ENCODE results near the gene PTPRE.
A peak's percentile ranks its signal among the peaks of the same experiment; 100 is the strongest.
"Not testable (repeated sequence)": the region's sequence is repeated elsewhere in the genome, so short reads cannot be mapped to it uniquely, and the experiment has no call there.

The PTPRE gene

DNA sequence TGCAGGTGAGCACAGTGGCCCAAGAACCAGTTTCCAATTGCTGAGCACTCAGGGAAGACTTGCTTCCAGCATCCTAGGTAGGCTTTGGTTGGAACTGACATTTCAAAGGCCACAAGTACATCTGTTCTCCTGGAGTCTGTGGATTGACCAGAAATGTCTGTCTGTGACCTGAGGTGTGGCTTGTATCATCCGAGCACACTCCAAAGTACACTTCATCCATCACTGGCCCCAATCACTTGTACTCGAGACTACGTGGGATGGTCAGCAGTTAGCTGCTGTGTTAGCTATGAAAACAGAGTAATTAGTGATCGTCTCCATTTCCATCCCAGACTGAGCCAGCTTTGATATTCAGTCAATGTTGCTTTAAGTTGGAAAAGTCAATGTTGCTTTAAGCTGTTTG, 174.3 kb downstream of the PTPRE start:
- no peak for DNase-seq

DNA sequence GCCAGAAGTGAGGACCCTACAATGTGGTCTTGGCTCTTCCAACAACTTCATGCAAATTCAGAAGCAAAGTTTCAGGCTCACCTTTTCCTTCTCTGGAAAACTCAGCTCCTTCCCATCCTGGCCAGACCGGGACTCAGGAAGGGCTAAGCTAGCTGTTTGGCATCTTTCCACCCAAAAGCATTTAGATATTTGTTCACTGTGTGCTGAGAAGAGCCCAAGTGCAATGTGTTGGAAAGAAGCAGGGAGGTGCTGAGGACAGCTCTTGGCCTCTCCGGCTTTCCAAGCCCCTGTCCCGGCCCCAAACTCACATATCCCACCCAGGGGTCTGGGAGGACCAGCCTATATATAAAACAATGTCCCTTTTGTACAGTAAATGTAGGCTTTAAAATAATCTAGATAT, 174.8 kb downstream of the PTPRE start:
- no peak for DNase-seq

DNA sequence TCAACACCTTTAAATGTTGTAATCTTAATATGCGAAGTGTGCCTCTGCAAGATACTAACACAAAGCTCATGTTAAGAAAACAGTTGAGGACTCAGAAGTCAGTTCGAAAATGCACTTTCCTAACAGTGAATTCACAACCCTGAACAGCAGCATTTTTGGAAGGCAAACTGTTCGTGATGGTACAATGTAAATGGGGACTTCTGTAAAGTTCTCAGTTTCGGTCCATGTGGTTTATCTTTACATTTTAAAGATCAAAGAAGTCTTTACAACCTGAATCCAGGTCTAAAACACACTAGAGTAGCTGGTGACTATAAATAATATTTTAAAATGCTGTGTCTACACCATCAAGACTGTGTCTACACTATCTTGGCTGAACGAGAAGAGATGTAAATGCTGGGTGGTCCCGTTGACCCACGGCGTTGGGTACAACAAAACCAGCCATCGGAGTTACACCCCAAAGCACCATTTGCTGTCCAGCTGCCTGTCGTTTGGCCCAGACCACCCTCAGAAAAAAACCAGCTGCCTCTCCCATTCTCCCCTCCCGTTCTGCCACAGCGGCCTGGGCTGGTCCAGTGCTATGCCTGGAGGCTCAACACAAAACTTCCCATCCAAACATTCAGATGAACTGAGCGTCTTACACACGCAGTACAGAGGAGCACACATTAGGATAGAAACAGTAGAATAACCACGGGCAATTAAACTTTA, 176.4 kb downstream of the PTPRE start:
- no peak for DNase-seq

DNA sequence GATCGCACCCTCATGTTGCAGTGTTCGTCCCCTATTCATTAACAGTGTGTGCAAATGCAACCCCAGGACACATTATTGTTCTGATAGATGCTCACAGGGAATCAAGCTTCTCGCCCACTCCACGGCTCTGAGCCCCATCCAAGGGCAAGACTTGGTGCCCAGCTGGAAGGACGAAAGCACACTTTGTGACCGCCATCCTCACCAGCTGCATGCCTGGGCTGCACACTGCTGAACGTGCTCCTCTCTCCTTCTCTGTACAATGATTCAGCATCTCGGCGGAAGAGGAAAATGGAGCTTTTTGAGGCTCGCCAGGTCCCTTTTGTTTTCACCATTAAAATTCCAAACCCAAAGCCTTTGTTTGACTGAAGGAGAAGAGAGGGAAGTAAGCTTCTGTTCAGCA, 177.5 kb downstream of the PTPRE start:
- DNase-seq: no peak

DNA sequence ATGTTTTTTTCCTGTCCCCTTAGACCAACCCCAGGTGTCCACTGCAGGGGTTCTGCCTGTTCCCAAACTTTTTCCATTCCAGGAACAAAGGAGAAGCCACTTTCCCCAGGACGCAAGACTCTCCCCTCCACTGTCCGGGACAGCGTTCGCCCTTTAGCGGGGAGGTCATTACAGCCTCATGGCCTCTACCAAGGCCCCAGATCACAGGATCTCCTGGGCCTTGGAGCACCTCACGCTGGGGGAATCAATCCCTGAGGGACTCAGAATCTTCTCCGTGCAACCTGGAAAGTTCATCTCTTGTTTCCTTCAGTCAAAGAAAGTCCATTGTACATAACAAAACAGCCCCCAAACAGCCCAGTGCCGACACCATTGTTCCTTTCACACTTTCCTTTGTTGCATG, 178.1 kb downstream of the PTPRE start:
- no peak for DNase-seq

DNA sequence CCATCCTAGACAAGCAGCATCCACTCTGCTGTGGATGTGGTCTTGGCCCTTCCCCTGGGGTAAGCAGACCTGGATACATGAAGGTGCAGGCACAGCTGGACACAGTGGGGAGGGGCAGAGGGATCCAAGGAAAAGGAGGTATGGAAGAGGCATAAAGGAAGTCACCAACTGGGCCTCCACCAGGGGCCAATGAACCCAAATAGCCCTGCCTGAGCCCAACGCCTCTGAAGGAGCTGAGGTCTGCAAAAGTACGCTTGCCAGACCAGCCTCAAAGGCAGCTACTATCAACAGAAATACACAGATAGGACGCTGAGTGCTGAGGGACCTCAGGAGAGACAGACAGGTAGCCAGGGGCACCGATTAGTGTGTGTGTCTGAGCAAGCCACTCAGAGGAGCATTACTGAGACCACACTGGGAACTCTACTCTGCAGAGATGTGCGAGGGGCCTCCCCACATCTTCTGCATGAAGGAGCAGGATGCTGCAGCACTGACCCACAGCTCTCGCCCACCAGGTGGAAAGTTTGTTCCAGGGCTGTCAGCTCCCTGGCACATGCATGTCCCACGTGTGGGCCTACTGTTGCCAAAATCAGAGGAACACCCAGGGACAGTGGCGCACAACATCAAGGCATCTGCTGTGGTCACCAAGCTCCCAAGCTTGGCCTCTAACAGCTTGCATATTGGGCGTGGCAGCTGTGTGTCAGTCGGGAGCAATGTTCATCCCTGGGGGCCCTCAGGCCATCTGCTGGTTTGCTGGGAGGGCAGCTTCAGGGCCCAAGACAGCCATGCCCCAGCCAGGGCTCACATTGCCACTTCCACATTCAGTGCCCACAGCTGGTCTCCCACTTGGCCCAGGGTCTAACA, 179.3 kb downstream of the PTPRE start:
- DNase-seq: no peak

DNA sequence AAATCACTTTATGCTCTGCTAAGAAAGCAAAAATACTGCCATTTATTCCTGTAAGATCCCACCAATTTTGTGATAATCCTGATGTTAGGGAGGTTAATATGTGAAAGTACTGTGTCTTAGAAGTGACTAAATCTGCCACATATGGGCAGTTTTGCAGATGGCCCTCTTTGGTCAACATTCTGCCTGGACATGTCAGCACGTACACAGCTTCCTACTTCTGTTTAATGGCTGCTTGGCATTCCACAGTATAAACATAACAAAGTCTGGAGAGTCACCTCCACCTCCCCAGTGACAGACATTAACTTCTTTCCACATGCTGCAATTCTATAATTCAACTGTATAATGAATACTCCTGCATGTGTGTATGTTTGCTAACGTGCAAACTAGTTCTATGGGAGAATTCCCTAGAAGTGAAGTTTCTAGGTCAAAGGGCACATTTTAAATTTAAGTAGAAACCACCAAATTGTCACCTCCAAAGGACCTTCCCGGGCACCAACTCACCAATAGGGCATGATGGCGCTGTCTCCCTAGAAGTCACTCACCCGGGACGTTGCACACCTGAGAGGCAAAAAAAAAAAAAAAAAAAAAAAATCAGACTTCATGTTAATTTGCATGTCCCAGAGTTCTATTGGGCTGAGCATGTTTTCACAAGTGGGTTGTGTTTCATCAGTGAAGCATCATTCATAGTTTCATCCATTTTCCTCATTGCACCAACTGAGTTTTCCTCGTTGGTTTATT, 180.4 kb downstream of the PTPRE start:
- no peak for DNase-seq

DNA sequence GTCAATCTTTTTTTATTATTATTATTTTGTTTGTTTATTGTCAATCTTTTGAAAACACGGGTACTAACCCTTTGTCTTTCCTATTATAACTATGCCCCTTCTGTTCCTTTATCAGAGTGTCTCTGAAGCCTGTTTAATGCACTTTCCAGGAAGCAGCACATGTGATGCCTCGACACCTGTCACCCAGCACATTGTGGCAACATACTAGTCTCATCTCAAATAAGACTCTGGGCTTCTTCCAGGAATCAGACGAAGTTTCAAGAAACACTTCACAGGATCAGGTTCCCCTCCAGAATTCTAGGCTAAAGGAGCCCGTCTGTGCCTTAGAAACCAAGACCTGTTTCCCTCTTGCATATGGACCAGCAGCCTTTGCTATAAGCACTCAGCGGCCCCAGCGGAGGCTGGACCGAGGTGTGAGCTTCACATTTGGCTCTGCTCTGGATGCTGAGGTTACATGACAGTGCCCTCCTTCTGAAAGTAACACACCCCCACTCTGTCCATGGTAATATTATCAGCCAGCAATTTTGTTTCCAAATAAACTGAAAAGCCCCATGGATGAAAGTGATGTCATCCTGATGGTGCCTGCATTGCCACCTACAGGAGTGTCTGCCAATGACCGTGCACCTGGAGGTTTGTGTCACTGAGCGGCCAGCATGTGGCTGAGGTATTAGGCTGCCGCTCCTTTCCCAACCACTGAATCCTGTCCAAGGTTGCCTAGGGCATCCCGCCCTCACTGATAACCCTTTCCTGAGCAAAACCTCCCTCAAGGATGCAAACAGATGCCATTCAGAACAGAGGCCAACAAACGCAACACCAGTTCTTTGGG, 181.2 kb downstream of the PTPRE start:
- no peak for DNase-seq

DNA sequence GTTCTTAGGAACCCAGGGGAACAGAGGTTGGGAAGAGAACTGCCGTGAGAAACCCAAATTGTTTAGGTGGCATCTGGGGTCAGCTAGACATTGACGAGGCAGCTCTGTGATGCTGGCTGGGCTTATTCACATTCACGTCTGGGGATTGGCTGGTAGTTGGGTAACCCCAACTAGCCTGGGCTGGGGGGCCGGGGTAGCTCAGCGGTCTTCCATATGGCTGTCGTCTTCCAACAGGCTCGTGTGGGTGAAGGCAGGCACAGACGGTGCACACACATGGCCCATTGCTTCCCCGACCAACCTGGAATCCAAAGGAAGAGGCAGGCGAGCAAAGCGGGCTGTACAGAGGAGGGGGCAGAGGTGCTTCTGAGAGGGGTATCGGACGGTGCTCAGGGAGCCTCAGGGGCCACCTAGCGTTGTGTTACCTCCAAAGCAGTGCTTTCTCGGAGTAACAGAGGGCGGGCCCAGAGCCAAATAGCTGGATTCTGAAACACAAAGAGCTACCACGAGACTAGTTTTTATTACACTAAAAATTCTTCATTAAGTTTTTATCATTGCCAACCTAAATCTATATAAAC, 184.8 kb downstream of the PTPRE start:
- no peak for DNase-seq

DNA sequence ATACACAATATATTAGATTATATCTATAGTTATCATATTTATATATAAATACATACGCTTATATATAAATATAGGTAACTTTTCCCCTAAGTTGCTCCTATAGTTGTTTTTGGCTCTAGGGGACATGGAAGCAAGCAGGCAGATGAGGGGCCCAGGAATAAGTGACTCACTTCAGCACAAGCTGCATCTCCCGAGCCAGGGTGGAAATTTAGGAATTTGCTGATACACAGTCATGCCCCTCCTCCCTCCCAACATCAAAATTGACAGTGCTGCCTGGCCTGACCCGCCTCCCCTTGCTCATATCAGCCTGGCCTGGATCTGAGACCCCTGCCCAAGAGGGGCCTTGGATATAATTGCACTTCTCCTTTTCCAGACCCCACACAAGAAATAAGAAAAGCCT, 185.6 kb downstream of the PTPRE start:
- no peak for DNase-seq

DNA sequence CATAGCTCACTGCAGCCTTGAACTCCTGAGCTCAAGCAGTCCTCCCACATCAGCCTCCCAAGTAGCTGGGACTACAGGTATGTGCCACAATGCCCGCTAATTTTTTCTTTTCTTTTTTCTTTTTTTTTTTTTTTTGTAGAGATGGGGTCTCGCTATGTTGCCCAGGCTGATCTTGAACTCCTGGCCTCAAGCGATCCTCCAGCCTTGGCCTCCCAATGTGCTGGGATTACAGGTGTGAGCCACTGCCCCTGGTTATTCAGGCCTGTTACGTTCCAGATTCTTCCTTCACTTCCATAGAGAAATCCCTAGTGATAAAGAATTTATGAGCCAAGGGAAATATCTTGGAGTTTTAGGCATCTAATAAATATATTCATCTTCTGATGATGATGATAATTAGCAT, 187.7 kb downstream of the PTPRE start:
- DNase-seq: not testable (repeated sequence)

DNA sequence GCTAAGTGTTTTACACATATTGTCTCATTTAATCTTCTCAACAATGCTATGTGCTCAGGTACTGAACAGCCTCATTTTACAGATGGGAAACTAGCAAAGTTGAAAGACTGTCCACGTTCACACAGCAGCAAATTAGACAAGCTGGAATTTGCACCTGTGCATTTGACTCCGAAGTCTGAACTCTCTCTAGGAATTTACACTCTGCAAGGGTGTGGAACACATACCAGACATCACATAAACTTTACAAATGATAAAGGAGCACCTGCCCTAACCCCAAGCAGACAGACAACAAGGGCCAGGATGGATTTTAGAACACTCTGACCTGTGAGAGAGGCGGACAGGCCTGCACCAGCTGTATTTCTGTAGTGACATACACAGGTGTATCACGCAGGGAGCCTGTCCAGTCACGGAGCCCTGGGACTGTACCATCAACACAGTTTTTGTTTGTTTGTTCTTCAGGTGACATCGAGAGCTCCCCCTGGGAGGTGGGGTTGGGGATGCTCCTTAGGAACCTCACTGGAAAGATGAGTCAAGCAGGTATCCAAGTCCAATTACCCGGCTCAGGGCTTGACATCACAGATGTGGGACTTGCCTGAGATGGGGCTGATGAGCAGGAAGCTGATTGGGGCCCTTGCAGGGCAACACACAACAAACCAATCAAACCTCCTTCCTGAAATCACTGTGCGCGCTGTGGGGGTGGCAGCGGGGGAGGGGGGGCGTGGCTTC, 188.3 kb downstream of the PTPRE start:
- DNase-seq: peak in 2 of 3 donors; percentile 45 to 50

DNA sequence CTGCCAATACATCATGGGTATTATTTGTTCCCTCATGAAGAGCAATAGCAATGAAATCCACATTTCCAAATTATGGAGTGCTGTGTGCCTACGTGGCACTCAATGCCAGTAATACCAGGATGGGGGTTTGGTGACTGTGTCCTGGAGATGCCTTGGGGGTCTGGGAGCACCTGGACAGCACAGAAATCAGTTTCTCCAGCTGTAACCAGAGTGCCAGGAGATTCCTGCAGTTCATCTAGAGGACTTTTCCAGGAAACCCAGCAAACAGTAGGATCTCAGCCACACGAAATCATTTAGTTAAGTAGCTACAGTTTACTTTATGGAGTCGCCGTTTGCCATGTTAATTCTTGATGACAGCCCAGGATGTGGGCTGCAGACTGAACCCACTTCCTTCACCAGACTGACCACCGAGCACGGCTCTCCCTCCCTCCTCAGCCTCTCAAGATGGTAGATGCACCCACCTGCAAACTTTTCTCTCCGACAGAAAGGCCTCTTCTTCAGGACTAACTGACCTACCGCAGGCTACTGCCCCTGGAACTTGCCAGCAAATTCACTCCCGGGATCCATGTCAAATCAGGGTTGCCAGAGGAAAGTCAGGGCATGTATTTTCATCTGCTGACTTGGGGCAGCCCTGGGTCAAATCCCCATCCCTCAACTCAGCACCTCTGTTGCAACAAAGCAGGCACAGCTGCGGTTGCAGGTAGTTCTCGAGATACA, 189.0 kb downstream of the PTPRE start:
- no peak for DNase-seq

DNA sequence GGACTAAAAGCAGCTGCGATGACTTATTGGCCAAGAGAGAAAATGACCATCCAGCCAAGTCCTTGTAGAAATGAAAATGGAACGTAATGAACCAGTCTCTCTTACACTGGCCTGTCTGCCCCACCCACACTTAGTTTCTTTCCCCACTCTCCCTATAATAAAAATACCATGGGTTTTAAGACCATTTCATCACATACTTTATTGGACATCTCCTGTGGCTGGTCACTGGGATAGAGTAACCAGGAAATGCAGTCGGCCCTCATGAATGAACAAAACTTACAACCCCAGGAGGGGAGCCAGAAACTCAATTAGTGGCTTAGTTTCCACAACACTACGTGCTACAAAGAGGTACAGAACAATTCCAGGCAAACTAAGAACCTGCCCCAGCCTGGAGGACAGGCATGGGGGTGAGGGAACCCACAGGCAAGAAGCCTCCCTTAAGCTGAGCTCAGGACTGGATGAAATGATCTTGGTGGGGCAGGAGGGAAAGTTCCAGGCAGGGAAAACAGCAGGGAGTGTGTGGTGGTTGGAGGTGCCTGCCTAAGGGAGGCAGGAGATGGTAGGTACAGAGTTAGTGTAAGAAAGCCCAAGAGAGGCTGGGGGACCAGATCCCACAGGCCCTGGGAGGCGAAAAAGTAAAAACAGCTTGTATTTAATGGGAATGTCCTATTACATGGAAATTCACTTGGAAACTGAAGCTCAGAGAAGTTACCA, 189.7 kb downstream of the PTPRE start:
- no peak for DNase-seq

DNA sequence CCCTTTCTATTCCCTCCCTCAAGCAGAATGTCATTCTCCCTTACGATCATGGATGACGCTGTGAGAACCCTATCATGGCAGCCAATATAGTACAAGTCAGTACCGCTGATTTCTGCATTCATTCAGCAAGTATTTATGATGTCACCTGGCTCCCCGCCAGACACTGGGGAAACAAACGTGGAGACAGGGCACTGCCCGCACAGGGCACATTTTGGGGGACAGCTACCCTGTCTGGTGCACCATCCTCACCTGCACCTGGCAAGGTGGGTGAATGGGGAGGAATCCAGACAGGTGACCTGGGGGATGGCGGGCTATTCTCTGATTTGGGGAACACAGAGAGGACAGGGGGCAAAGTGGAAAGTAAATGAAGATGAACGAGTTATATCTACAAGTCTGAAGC, 190.9 kb downstream of the PTPRE start:
- DNase-seq: no peak

DNA sequence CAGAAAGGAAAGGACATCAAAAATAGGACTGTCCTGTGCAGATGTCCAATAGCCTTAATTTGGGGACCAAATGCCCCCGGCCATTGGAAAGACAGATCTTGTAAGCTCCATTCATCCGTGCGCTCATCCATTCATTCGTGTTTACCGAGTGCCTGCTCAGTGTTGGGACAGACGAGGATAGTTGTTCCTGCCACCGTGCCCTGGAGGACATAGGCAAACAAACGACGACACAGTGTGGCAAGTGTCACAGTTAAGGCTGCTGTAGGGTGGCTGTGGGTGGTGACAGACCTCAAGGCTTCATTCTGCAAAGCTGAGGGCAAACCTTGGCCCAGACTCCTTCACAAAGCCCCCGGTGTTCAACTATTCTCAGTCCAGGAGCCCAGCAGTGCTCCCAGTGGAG, 191.7 kb downstream of the PTPRE start:
- DNase-seq: no peak

DNA sequence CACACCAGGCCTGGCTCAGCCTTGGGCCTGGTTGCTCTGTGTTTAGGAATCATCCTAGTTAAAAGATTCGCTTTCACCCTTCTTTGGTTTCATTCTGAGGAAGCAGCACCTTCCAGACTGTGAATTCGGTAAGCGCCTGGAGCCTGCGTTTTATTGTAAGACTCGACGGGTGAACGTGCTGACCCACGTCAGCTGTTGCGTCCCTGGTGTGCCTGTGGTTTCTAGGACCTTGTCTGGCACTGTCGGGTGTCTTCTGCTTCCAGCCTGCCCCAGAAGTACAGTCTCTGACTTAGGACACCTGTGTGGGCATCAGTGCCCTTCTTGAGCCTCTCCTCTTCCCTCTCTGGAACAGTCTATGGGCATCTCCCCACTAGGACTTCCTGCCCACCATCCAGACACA, 193.0 kb downstream of the PTPRE start:
- DNase-seq: no peak

DNA sequence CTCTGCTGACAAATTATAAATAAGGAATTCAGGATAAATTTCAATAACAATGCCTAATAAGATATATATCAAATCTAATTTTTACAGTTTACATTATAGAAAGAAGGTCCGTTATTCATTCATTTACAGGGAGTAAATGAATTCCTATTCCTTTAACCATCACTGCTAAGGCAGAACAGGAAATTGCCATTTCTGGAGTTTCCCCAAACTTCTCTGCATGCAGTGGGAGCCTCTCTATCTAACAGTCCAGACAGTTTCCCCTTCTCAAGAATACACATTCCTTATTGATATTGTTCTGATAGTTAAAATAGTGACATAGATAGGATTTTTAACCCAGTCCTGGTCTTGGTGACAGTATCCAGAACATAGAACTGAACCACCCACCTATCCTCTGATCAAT, 195.0 kb downstream of the PTPRE start:
- peak; percentile 63 to 73 (median 70) for DNase-seq

DNA sequence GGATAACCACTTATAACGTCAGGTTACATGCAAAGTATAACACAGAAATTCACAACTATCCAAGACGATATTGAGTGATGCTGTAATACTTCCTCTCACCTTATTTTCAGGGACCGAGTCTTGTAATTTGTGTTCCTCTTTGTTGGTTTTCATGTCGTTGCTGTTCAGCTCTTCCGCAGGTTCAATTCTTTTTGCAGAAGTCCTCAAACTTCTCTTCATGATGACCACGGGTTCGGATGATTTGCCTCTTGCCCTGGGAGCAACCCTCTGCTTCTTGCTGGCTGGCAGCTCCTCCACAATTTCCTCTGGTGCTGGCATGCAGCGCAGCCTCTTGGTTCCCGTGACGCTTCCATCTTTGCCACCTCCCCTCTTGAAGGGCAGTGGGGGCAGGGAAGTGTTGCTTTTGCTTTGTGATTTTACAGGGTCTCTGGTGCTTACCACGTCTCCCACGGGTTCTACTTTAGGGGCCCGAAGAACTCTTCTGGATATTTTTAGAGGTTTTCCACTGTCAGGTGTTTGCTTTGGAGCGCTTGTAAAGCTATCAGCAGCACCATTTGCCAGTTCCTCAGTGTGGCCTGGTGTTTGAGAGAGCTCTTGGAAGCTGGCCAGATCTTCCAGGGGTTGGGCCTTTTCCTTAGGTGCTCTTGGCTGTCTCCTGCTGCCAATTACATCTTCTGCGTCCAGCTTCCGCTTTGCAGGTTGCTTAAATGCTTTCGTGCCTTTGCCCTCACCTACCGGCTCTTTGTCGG, 195.8 kb downstream of the PTPRE start:
- DNase-seq: no peak

Measured in suppressor macrophage treated with lipopolysaccharide for 1 hour (primary cell).